Activated T-cell treated with anti-CD3 and anti-CD28 coated beads for 48 hours (primary cell): ENCODE measurements around the gene AKAP12.
"Not testable (repeated sequence)": the region's sequence is repeated elsewhere in the genome, so short reads cannot be mapped to it uniquely, and the experiment has no call there.

Experiments
- DNase-seq: peaks from one replicate; pipeline ENCODE4 v3.0.0-alpha.2; 2020; ENCODE audit warnings: low read depth

AKAP12 gene

GRCh38 chr6:151341476-151342195 lies 101.9 kb downstream of the AKAP12 start:
- DNase-seq, result no peak

- not testable (repeated sequence) for DNase-seq
Observed at GRCh38 chr6:151342750-151343149, 103.0 kb downstream of the AKAP12 start.

- no peak for DNase-seq
Observed at GRCh38 chr6:151349651-151350270, 110.0 kb downstream of the AKAP12 start.

- no peak for DNase-seq
Observed at GRCh38 chr6:151350442-151351145, 110.8 kb downstream of the AKAP12 start.

- no peak for DNase-seq
Observed at GRCh38 chr6:151351146-151351700, 111.5 kb downstream of the AKAP12 start.

- DNase-seq, result no peak
Observed at GRCh38 chr6:151351731-151352130, 112.0 kb downstream of the AKAP12 start.

GRCh38 chr6:151352410-151353396 lies 112.9 kb downstream of the AKAP12 start:
- DNase-seq, result no peak

GRCh38 chr6:151353795-151354194 lies 114.0 kb downstream of the AKAP12 start:
- DNase-seq, result no peak

GRCh38 chr6:151356983-151357382 lies 117.2 kb downstream of the AKAP12 start:
- DNase-seq, result not testable (repeated sequence)

GRCh38 chr6:151357758-151358436 lies 118.1 kb downstream of the AKAP12 start:
- DNase-seq, result no peak

GRCh38 chr6:151358475-151358874 lies 118.7 kb downstream of the AKAP12 start:
- DNase-seq, result no peak

GRCh38 chr6:151359486-151359885 lies 119.7 kb downstream of the AKAP12 start:
- DNase-seq, result no peak

GRCh38 chr6:151365233-151365632 lies 125.5 kb downstream of the AKAP12 start:
- no peak for DNase-seq

GRCh38 chr6:151370509-151371078 lies 130.8 kb downstream of the AKAP12 start:
- no peak for DNase-seq

- no peak for DNase-seq
Observed at GRCh38 chr6:151372164-151372563, 132.4 kb downstream of the AKAP12 start.

GRCh38 chr6:151374036-151374683 lies 134.4 kb downstream of the AKAP12 start:
- no peak for DNase-seq

GRCh38 chr6:151375833-151376232 lies 136.1 kb downstream of the AKAP12 start:
- DNase-seq, result no peak

- DNase-seq, result no peak
Observed at GRCh38 chr6:151376440-151376839, 136.7 kb downstream of the AKAP12 start.

- DNase-seq, result no peak
Observed at GRCh38 chr6:151377095-151377494, 137.3 kb downstream of the AKAP12 start.
